HuH-7 (cell line): ENCODE measurements around the gene TMEM156.

ENCODE experiments used
- DNase-seq: peaks from one replicate; pipeline ENCODE4 v3.0.0; 2011; ENCODE audit warnings: low spot score

The TMEM156 gene, protein sequence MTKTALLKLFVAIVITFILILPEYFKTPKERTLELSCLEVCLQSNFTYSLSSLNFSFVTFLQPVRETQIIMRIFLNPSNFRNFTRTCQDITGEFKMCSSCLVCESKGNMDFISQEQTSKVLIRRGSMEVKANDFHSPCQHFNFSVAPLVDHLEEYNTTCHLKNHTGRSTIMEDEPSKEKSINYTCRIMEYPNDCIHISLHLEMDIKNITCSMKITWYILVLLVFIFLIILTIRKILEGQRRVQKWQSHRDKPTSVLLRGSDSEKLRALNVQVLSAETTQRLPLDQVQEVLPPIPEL

DNA sequence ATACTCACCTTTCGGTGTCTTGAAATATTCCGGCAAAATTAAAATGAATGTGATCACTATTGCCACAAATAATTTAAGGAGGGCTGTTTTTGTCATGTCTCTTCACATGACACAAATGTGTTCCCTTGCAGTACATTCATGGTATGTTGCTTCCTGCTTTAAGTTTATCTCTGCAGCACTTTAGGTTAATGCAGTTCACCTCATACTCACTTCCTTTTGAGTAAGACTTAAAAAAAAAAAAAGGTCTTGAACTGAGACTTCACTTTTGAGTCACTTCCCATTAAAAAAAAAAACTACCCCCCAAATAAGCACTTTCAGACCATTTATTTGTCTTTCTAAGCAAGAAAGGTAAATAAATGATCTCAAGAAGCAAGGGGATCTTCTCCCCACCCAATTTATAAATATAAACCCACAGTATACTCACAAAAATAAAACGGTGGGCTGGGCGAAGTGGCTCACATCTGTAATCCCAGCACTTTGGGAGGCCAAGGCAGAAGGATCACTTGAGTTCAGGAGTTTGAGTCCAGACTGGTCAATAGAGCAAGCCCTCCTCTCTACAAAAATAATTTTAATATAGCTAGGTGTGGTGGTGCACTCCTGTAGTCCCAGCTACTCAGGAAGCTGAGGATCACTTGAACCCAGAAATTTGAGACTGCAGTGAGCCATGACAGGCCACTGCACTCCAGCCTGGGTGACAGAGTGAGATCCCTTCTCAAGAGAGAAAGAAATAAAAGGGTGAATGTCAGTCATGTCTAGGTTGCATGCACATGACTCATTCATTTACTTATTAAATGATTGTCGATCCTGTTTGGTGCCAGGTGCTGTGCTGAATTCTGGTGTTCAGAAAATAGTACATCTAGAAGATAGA lies at the start of gene TMEM156:
TMEM156 (minus strand) TSS at position 192 of the 868 bp plus-strand sequence; CDS start at position 96, 96 bp downstream.
- DNase-seq = no peak

DNA sequence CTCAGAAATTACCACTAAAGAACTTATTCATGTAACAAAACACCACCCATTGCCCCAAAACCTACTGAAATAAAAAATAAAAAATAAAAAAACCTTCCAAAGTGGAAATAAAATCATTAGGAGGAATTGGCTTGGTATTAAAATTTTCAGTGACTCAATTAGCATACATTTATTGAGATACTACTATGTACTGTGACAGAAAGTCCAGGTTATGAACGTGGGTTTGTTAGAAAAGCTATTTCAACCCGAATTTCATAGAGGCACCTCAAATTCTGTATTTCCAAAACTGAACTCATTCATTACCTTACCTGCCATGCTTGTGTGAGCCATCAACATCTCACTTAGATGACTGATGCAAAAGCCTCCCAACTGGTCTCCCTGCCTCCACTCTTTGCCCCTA lies 46.6 kb upstream of the TMEM156 start:
- no peak for DNase-seq

DNA sequence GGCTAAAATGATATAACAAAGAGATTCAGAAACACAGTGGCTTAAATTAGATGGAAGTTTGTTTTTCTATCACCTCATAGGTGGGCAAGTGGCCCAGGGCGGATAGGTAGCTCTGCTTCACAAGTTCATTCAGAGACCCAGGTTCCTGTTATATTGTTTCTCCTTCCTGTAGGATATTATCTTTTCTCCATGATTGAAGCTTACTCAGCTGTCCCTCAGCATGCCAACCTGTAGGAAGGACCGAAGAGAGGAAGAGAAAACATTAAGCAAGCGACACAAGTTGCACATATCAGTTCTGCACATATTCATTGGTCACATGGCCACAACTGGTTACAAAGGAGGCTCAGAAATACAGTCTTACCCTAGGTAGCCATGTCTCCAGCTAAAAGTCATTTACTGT lies 36.7 kb upstream of the TMEM156 start:
- no peak for DNase-seq

DNA sequence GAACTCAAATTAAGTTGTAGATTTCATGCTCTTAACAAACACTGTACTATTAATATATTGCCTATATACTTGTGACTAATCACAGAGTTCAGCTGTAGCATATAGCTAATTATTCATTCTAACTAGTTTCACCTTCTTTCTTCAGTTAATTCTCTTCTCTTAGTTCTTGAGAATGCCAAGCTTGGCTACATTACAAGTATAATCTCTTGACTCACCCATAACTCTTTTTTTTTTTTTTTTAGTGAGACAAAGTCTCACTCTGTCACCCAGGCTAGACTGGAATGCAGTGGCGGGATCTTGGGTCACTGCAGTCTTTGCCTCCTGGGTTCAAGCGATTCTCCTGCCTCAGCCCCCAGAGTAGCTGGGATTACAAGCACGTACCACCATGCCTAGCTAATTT lies 35.2 kb upstream of the TMEM156 start:
- DNase-seq = no peak

DNA sequence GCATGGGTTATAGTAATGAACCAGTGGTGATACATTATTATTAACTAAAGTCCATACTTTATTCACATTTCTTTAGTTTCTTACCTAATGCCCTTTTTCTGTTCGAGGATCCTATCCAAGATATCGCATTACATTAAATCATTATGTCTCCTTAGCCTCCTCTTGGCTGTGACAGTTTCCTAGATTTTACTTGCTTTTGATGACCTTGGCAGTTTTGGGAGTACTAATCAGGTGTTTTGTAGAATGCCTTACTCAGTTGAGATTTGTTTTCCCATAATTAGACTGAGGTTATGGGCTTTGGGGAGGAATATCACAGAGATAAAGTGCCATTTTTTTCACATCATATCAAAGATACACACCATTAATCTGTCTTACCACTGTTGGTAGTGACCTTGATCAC lies 34.8 kb upstream of the TMEM156 start:
- no peak for DNase-seq

DNA sequence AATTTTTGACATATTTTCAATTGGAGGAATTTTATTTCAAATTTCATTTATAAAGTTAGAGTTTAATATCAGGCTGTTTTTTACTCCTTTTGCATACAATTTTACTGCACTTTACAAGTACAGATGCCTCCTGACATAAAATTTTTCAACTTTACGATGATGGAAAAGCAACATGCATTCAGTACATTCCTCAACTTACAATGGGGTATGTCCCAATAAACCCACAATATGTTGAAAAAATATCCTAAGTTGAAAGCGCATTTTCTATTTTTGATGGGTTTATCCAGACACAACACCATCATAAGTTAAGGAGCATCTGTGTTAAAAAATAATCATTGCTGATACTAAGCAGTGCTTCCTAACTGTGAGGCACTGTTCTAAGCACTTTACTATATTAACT lies 34.2 kb upstream of the TMEM156 start:
- no peak for DNase-seq

DNA sequence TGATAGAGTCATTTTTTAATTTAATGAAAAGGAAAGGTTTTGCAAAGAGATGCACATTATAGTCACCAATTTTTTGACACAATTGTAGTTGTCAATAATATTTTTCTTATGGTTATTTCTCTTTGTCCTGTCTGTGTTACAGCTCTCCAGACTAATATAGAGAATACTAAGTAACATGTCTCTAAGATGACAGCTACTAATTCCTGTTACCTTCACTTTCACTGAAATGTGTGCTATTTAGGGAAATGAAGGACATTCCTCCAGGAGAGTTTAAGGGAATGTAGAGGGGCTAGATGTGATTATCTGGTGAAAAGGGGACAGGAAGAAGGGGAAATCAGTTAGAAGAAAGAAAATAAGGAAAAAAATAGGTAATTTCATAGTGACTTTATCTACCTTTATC lies 31.2 kb upstream of the TMEM156 start:
- no peak for DNase-seq

DNA sequence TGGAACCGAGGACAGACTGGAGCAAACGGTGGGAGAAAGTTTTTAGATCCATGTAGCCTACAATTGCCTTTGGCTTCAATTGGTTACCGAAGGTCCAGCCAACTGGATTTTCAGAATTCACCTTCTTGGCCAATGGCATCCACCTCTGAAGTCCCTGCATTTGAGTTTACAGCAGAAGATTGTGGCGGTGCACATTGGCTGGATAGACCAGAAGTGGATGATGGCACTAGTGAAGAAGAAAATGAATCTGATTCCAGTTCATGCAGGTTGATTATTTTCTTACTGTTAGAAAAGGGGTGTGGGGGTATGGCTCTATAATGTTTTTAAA lies 30.5 kb upstream of the TMEM156 start:
- DNase-seq = no peak

DNA sequence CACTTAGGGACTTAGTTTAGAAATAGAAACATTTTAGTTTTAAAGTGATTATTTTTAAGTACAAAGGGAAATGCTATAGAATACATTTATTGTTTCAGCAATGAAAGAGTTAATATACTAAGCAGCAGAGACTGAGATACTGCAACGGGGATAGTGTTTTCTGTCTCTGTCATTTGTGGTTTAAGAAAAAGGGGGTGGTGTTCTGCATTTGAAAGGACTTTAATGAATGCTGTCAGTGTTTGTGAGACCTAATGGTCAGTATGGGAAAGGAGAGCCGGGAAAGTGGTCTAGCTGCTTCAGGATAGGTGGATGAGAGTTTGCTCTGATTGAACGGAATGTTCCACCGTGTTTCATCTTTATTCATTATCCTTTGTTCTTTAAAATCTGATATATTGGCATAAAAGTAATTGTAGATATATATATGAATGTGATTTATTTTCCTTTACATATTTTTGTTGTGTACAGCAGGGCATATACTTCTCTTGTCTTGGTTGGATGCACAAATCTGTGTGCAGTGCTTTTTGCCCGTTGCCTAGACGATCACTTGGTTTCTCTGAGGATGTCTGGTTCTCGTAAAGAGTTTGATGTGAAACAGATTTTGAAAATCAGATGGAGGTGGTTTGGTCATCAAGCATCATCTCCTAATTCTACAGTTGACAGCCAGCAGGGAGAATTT lies 30.0 kb upstream of the TMEM156 start, which contains the start of gene KLHL5:
KLHL5 (plus strand) TSS at position 139 of the 676 bp plus-strand sequence; CDS start at position 560, 421 bp downstream.
- DNase-seq = no peak

DNA sequence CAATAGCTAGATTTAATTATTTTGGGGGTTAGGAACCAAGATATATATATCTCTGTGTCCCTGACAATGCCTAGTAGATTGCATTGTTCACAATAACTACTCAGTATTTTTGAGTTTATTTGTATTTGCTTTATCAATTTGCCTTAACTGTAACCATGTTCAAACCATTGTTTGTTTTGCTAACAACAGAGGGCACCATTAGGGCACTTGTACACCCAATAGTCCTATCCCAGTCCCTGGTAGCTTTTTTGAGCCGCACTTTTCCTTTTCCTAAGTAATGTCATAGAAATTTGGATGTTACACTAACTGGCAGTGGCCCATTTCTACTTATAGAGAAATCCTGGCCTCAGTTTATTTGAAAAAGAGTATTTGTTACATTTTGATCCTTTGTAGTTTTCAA lies 29.2 kb upstream of the TMEM156 start:
- no peak for DNase-seq

DNA sequence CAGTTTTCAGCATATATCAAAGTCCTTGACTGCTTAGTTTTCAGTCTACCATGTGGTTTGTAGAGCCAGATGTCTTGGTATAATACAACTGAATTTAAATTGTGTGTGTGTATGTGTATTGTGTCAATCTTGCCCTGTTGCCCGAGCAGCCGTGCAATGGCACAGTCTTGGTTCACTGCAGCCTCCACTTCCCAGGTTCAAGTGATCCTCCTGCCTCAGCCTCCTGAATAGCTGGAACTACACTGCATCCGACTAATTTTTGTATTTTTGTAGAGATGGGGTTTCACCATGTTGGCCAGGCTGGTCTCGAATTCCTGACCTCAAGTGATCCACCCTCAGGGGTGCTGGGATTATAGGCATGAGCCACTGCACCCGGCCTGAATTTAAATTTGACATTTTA lies 23.8 kb upstream of the TMEM156 start:
- no peak for DNase-seq

DNA sequence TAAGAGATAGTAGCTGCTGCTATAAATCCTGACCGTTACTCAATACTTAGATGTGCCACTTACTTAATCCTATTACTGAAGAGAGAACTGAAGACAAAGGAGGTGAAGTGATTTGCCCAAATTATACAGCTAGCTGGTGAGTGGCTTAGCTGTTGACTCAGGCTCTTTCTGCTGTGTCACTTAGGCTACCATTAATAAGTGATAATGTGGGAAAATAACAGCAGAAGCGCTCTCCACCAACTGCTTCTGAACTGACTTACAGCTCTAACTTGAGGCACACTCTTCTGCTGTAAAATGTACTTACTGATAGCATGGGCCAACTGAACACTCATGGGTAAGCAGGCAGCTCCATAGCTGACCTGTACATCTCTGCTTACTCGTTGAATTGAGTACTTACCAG lies 22.3 kb upstream of the TMEM156 start:
- DNase-seq = no peak

DNA sequence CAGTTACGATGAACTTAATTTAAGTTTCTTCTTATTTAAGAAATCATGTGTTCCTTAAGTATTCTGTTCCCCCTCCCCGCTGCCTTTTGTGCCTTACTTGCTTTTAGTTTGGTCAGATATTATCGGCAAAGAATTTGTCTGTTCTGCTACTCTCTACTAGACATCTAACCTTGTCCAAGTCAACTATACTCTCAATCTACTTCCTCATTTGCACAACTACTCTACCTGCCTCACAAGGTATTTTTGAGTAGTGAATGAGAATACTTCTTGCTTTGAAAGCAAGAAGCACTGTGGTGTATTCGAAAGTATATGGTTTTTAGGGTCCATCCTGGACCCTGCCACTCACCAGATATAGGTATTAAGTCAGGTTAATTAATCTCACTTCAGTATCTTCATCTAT lies 21.8 kb upstream of the TMEM156 start:
- no peak for DNase-seq

DNA sequence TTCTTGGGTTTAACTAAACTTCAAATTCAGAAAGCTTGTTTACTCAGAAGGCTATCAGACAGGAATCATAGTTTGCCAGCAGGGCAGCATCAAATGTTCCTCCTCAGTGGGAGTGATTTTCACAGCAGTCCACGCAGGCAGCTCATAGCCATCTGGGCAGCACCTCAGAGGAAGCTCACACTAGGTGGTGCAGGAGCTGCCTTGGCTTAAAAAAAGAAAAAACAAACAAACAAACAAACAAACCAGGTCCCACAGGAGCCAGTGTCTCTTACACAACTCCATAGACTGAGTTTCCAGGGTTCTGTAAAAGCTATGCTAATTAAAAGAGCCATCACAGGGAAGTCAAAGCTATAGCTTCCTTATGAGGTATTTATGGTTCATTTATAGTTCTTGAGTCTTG lies 19.3 kb upstream of the TMEM156 start:
- DNase-seq = no peak

DNA sequence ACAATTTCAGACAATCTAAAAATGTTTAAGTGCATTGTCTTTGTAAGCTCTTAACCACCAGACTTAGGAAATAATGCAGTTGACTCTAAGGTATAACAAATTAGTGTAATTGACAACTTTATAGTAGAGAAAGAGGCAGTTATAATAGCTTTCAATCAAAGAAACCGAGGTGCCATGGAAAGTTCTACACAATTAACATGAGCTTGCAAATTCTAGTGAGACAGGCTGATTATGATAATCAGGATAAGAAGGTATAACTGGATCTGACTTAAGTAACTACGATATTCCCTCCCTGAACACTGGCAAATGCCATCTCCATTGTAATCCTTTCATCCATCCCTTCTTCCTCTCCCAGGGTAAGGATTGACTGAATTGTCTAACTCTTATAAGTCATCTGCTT lies 18.4 kb upstream of the TMEM156 start:
- no peak for DNase-seq

DNA sequence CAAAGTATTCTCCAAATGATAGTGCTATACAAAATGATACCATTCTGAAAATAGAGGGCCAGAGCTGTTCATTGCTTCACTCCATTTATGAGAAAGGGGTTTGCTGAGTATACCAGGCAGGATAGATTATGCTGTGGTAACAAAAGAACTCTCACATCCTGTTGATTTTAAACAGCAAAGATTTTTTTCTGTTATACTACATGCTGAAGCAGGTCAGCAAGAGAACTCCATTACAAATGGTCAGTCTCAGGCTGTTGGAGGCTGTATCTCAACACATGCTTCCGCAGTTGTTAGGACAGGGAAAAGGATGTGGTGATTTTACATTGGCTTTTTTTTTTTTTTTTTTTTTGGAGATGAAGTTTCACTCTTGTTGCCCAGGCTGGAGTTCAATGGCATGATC lies 16.1 kb upstream of the TMEM156 start:
- DNase-seq = no peak

DNA sequence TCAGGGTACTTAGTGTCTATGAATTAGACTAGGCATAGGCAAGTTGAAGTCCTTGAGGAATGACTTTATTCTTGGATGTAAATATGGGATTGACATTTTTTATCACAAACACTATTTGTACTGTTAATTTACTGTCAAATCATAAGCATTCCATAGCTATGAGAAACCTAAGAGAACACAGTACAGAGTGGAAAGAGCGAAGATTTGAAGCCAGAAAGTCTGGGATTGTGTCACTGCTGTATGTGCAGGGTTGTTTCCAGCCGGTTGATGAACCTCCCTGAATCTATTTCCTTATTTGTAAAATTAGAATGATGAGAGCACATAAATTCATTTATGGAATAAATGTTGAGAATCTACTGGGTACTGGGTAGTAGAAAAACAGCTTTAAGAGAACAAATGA lies 15.5 kb upstream of the TMEM156 start:
- DNase-seq = no peak

DNA sequence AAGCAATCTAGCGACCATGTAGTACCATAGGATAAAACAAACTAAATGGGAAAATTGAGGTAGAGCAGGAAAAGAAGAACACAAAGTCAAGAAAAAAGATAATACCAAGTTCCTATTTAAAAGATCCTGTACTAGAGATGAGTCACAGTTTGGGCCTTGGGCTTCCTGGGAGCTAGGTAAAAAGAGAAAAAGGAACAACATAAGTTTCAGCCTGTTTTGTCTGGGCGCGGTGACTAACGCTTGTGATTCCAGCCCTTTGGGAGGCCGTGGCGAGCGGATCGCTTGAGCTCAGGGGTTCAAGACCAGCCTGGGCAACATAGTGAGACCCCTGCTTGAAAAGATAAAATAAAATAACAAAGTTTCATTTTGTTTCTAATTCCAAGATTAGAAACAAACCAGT lies 14.0 kb upstream of the TMEM156 start:
- DNase-seq = no peak

DNA sequence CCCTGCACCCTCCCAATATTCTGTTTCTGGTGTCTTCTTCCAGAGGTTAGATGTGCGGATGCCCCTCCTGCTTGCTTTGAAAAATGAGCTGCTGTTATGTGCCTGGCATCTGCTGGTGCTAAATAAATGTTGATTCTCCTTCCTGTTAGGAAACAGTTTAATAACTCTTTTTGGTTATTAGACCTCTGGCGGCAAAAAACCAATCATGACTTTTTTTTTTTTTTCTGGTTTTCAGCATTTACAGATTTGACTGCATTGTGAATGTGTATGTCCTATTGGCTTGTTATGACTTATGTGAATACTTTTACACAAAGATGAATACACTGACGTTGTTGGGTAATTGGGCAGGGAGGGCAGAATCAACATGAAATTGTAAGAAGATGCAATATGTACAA lies 13.6 kb upstream of the TMEM156 start:
- no peak for DNase-seq

DNA sequence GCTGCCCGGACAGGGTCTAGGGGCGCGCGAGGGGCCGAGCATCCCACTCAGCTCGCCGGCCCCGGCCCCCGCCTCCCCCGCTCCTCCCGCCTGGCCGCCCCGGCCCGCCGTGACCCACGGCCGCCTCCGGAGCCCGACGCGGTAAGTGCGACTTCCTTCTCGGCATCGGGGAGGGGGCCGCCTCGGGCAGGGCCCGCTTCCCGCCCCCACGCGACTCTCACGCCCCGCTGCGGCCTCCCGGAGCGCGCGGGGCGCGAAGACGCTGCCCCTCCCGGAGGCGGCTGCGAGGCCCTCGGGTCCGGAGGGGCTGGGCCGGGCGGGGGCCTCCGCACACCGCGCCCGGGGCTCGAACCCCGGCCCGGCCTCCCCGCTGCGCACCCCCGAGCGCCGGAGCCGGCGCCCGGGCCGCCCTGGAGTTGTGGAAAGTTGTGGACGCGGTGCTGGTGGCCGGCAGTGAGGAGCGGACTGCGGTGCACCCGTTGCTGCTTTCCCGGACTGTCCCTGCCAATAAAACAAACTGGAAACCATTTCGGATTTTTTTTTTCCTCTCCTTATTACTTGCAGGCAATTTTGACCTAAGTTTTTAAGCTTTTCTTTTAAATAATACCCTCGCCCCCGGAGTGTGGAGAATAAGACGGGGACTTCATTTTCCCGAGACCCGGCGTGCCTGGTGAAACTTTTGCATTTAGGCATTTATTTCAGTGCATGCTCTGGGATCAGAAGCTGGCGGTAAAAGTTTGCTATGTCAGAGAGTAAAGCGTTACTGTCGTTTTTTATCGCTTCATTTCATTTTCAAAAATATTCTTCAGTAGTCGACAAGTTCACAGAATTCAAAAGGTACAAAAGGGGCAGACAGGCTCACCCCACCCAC lies 13.0 kb upstream of the TMEM156 start:
- DNase-seq = peak; percentile 26

DNA sequence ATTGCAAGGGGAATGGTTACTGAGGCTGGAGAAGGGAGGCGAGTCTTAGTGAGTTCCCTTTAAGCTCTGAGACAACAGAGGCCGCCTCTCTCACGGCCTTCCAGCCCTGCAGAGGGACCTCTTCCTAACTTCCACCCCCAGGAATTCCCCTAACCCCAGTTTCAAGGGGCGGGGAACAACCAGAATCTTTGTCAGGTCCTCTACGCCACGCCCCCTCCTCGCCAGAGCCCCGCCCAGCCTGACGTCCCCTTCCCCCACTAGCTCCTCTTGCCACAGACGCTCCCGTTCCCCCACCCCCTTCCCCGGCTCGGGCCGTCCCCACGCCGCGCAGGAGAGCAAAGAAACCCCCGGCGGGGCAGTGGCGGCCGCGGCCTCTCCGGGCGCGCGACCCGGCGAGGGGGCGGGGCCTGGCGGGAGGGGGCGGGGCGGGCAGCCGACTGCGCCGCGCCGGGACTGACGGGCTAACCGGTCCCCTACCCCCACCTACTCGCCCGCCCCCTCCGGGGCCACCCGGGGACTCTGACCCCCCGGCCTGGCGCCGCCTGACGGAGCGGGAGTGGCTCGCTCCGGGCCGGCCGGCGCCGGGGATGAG lies 12.3 kb upstream of the TMEM156 start:
- peak; percentile 78 for DNase-seq
